T-helper 22 cell (primary cell): ENCODE measurements around the gene TMPRSS6.

Experiments used
- DNase-seq: peaks from one replicate; pipeline ENCODE4 v3.0.0-alpha.2; 2020; ENCODE audit warnings: low read depth

Gene TMPRSS6

DNA sequence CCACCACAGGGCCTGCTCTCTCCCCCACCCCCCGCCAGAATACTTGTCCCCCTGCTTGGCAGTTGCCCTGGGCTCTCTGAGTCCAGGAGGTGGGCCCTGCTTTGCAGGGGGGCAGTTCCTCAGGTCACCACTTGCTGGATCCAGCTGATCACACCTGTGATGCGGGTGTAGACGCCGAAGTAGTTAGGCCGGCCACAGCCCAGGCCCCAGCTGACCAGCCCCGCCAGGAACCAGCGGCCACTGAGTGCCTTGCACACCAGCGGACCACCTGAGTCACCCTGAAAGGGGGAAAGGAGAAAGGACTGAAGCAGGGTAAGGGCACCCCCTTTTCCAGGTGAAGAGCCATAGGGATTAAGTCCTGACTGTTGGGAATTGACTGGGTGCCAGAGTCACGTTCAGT lies 43.6 kb downstream of the TMPRSS6 start:
- no peak for DNase-seq

DNA sequence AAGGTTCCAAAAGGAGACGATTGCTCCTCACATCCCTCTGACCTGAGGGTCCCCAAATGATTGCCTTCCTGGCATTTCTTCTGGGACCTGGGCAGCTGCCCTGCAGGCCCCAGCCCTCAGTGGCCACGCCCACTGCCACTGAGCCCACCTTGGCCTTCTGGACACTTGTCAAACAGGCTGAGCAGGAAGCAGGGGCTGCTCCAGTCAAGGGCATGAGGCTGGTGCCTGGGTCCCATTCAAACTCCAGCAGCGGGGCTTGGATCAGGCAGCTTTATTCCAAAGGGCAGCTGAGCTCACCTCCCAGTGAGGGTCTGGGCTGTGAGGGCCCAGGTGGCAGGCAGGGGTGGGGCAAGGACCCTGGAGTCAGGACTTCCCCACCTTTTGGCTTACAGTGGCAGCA lies 44.3 kb downstream of the TMPRSS6 start:
- DNase-seq: no peak

DNA sequence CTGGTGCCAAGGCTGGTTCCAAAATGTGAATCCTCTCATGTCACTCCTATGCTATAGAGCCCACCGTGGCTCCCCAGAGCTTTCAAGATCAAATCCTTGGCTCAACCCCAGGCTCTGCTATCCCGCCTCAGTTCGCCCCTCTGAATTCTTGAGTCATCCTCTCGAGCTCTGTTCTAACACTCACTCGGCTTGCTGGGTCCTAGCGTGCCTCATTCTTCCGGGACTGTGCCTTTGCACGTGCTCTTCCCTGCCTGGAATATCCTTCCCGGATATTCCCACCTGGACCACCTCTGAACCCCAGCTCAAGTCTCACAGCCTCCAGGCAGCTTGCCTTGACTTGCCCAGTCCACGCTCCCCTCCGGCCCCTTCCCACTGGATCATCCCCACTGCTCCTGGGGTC lies 45.0 kb downstream of the TMPRSS6 start:
- DNase-seq: no peak

GRCh38 chr22:37063431-37064420 lies 45.8 kb downstream of the TMPRSS6 start:
- no peak for DNase-seq

DNA sequence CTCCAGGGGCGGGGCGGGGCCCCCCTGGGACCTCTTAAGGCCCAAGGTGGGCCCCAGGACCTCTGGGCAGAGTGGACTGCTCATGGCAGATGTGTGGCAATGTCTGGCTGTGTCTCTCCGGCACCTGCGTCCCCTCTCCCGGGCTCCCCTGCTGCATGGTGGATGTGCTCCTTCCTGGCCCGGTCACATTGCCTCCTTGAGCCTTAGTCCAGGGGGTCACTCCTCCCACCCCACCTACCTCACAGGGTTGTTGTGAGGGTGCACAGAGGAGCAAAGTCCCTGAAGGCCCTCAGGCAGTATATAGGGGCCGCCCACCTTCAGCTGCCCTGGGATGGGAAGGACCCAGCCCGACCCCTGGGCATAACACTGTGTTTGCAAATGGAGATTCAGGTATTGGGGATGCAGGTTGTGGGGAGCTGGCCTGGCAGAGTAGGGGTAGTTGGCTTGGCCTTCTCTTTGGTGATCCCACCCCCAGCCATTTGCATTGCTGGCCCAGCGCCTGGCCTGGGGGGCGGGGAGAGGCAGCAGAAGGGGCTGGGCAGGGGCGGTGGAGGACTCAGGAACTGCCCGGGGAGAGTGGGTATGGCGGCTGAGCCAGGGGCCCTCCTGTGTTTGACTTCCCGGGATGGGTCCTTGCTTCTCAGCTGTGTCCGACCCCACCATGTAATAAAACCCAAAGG lies 46.7 kb downstream of the TMPRSS6 start:
- DNase-seq: no peak

DNA sequence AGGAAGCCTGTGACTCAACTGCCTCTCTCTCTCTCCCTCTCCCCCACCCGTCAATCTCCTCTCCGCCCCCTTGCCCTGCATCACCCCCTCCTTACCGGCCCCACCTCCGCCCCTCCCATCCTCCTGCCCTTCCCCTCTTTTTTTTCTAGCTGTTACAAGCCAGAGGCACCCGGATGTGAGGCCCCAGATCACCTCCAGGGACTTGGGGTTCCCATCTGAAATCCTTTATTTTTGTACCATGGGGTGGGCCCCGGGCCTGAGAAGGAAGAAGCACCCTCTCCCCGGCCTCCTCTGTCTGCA lies 47.2 kb downstream of the TMPRSS6 start:
- no peak for DNase-seq

GRCh38 chr22:37061611-37062375 lies 47.7 kb downstream of the TMPRSS6 start:
- no peak for DNase-seq

DNA sequence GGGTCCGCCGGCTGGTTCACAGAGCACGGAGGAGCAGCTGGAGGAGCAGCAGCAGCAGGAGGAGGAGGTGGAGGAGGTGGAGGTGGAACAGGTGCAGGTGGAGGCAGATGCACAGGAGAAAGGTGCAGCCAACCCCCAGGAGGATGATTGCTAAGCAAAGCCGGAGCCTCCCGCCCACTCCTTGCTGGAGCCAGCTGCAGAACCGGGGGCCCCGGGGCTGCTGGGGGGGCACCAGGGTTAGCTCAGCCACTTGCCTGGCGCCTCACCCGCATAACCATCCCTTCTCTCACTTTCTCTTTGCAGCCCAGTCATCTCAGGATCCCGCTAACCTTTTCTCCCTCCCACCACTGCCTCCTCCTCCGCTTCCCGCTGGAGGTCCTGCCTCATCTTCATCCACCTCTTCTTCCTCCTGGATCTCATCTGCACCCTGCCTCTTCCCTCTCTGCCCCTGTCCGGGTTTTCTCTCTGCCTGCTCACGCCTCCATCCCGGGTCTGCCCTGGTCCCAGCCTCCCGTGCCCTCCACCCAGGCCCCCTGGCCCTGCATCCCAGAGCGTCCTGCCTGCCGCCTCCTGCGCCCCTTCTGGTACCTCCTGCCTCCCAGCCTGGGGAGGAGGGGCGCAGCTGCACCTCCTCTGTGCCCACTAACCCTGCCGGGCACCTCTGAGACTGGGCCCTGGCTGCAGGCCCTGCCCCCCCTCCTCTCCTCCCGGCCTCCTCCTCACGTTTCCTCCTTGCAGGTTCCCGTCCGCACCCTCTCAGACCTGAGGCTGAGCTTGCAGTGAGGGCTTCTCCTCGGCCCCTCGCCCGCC lies 48.5 kb downstream of the TMPRSS6 start:
- no peak for DNase-seq

GRCh38 chr22:37059876-37060449 lies 49.5 kb downstream of the TMPRSS6 start:
- no peak for DNase-seq

DNA sequence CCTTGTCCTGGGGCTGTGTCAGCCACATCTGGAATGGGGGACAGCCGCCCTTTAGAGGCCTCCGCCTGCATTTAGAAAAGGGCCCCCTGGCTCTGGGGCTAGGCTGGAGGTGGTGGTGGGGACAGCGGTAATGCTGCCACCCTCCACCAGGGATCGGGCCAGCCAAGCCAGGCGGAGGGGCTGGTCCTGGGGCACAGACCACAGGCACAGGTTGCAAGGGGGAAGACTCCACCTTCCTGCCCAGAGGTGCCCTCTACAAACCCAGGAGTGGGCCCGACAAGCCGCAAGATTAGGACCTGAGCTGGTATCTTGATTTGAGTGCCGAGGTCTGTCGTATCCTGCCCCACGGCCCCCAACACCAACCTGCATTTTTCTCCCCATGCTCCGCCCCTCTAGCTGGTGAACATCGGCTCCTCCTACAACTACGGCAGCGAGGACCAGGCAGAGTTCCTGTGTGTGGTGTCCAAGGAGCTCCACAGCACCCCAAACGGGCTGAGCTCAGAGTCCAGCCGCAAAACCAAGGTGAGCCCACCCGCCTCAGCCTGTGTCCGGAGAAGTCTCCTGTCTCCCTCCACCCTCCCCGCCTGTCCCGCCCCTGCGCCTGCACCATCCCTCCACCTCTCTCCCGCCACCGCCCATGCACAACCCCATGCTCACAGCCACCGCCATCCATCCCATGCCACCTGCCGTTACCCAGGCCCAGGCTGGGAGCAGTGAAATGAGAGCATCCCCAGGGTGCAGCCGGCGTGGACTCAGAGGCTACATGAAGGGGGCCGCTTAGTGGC lies 50.4 kb downstream of the TMPRSS6 start:
- DNase-seq: no peak

GRCh38 chr22:37057796-37058510 lies 51.6 kb downstream of the TMPRSS6 start:
- no peak for DNase-seq

DNA sequence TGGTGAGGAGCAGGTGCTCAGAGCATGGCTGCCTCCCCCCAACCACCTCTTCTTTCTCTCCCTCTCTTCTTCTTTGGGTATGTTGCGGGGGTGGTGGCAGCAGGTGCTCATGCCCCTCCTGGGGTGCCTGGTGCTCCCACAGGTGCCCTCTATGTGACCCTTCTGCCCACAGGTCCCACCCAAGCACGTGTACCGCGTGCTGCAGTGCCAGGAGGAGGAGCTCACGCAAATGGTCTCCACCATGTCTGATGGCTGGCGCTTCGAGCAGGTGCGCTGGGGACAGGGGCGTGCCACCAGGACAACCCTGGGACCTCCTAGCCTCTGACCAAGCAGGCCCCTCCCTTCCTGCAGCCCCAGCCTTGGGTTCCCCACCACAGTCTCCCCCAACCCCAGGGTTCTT lies 52.3 kb downstream of the TMPRSS6 start:
- DNase-seq: no peak

DNA sequence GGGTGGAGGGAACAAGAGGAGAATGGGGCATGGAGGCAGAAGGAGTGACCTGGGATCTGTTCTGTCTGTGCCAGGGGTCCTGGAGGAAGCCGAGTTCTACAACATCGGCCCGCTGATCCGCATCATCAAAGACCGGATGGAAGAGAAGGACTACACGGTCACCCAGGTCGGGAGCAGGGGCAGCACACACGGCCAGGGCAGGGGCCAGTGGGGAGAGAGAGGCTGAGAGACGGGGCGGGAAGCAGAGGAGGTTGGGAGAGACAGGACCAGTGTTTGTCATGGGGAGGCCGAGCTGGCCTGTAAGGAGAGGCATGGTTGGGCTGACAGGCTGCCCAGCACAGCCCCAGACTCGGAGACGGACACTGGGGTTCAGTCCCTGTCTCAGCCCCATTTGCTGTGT lies 53.3 kb downstream of the TMPRSS6 start:
- no peak for DNase-seq

DNA sequence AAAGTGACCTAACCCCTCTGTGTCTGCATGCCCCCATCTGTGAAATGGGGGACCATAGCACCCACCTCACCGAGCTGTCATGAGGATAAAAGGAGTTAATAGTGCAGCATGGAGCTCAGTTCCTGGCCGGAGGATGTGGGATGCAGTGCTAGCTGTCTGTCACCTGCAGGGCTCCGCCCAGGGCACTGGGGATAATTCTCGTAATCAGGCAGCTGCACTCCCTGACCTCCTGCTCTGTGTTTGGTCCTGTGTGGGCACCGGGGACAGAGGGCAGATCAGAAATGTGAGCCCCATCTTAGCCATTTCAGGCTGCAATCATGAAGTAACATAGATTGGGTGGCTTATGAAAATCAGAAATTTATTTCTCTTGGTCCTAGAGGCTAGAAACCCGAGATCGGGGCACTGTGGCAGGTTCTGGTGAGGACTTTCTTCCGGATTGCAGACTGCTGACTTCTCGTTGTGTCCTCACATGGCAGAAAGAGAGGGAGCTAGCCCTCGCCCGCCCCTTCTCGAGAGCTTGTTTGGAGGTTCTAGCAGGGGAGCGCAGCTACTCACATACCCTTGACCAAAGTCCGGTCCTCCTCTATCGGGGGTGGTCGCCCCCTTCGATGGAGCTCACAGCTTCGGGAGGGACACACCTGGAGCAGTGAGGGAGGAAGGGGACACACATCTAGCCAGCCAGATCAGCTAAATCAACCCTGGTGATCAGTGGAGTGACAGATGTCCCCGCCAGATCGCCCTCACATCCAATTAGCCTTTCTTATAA lies 54.7 kb downstream of the TMPRSS6 start:
- no peak for DNase-seq

- DNase-seq: no peak
Measured at GRCh38 chr22:37054056-37054395, 55.5 kb downstream of the TMPRSS6 start.

GRCh38 chr22:37053310-37054055 lies 56.0 kb downstream of the TMPRSS6 start:
- no peak for DNase-seq

- DNase-seq: no peak
Measured at GRCh38 chr22:37052386-37053309, 56.9 kb downstream of the TMPRSS6 start.
